GM19099 (cell line): ENCODE data around the gene NTRK2.

ENCODE experiments used
- POLR2A ChIP-seq: IDR thresholded peaks from 3 replicates; pipeline ENCODE4 v1.6.1; 2011; ENCODE audit warnings: low read depth; ENCODE audit not compliant: insufficient read length; ENCODE audit errors: extremely low read depth

NTRK2 gene

GRCh38 chr9:84975926-84976325 is 306.4 kb downstream of the NTRK2 start:
- no peak for TF ChIP-seq POLR2A

- TF ChIP-seq POLR2A: no peak
Measured at GRCh38 chr9:84978661-84979060, 309.1 kb downstream of the NTRK2 start.

- TF ChIP-seq POLR2A: no peak
Measured at GRCh38 chr9:84983749-84984148, 314.2 kb downstream of the NTRK2 start.

- TF ChIP-seq POLR2A: no peak
Measured at GRCh38 chr9:84988621-84989020, 319.1 kb downstream of the NTRK2 start.

- no peak for TF ChIP-seq POLR2A
Measured at GRCh38 chr9:84990416-84990815, 320.9 kb downstream of the NTRK2 start.

- TF ChIP-seq POLR2A: no peak
Measured at GRCh38 chr9:84990850-84991513, 321.5 kb downstream of the NTRK2 start.

- TF ChIP-seq POLR2A: no peak
Measured at GRCh38 chr9:84991514-84991870, 322.0 kb downstream of the NTRK2 start.

GRCh38 chr9:84992381-84992780 is 322.9 kb downstream of the NTRK2 start:
- TF ChIP-seq POLR2A: no peak

- no peak for TF ChIP-seq POLR2A
Measured at GRCh38 chr9:84993105-84993504, 323.6 kb downstream of the NTRK2 start.

GRCh38 chr9:84996029-84996428 is 326.5 kb downstream of the NTRK2 start:
- no peak for TF ChIP-seq POLR2A

- no peak for TF ChIP-seq POLR2A
Measured at GRCh38 chr9:84996716-84997115, 327.2 kb downstream of the NTRK2 start.

GRCh38 chr9:84997472-84997871 is 327.9 kb downstream of the NTRK2 start:
- no peak for TF ChIP-seq POLR2A

- TF ChIP-seq POLR2A: no peak
Measured at GRCh38 chr9:84998639-84999038, 329.1 kb downstream of the NTRK2 start.

GRCh38 chr9:84999788-85000187 is 330.3 kb downstream of the NTRK2 start:
- no peak for TF ChIP-seq POLR2A

GRCh38 chr9:85001925-85002324 is 332.4 kb downstream of the NTRK2 start:
- TF ChIP-seq POLR2A: no peak

- TF ChIP-seq POLR2A: no peak
Measured at GRCh38 chr9:85004818-85005413, 335.4 kb downstream of the NTRK2 start.

- no peak for TF ChIP-seq POLR2A
Measured at GRCh38 chr9:85007748-85008147, 338.2 kb downstream of the NTRK2 start.
